Fibroblast of lung (primary cell): Measurements from ENCODE around the gene BTBD16. TPM values are rescaled to one million over a fixed set of nuclear protein-coding genes. Genes with fewer than 3 reads are reported as not detected.

Experiments used
- DNase-seq, 2 donors: peaks; one replicate each; pipeline versions ENCODE4 v3.0.0 to v3.0.0-alpha.2; 2010; ENCODE audit warnings: low read depth in 2 of 2
- H2AFZ ChIP-seq: 2 replicates; pipeline ENCODE4 v1.5.1; 2012; ENCODE audit warnings: low read length, control low read depth, inconsistent platforms
- H3K27ac ChIP-seq: 2 replicates; pipeline ENCODE4 v1.5.1; 2011; ENCODE audit warnings: low read length, control low read depth; ENCODE audit not compliant: insufficient read depth
- H3K27me3 ChIP-seq: 2 replicates; pipeline ENCODE4 v1.5.1; 2011; ENCODE audit warnings: mild to moderate bottlenecking, low read length; ENCODE audit not compliant: control insufficient read depth, insufficient read depth
- H3K36me3 ChIP-seq: 2 replicates; pipeline ENCODE4 v1.5.1; 2011; ENCODE audit warnings: low read length; ENCODE audit not compliant: control insufficient read depth, insufficient read depth
- H3K4me1 ChIP-seq: 2 replicates; pipeline ENCODE4 v1.5.1; 2011; ENCODE audit warnings: low read length; ENCODE audit not compliant: control insufficient read depth, insufficient read depth; ENCODE audit errors: extremely low read depth
- H3K4me2 ChIP-seq: 2 replicates; pipeline ENCODE4 v1.5.1; 2011; ENCODE audit warnings: low read length, control low read depth; ENCODE audit not compliant: insufficient read depth; ENCODE audit errors: extremely low read depth
- H3K4me3 ChIP-seq, 4 experiments: fragments of 200-600 bp in 1 of 4; sonication (generic) in 1 of 4; replicated peaks in 1 of 4; 2 replicates each; pipeline ENCODE4 v1.5.1; 2011 to 2016; ENCODE audit warnings: low read length in 4 of 4, low read depth in 3 of 4, mild to moderate bottlenecking in 3 of 4, control low read depth in 2 of 4, inconsistent platforms in 1 of 4, mixed read lengths in 1 of 4; ENCODE audit not compliant: insufficient read depth in 1 of 4; ENCODE audit errors: control extremely low read depth in 1 of 4
- H3K79me2 ChIP-seq: 2 replicates; pipeline ENCODE4 v1.5.1; 2012; ENCODE audit warnings: mild to moderate bottlenecking, low read length, inconsistent platforms; ENCODE audit not compliant: control insufficient read depth, insufficient read depth
- H3K9ac ChIP-seq: 2 replicates; pipeline ENCODE4 v1.5.1; 2011; ENCODE audit warnings: mild to moderate bottlenecking, low read length, control low read depth; ENCODE audit not compliant: insufficient read depth
- H3K9me3 ChIP-seq: 2 replicates; pipeline ENCODE4 v1.5.1; 2012; ENCODE audit warnings: low read depth, low read length; ENCODE audit not compliant: control insufficient read depth, insufficient read depth
- H4K20me1 ChIP-seq: 2 replicates; pipeline ENCODE4 v1.5.1; 2011; ENCODE audit warnings: low read length; ENCODE audit not compliant: control insufficient read depth, insufficient read depth; ENCODE audit errors: extremely low read depth
- CTCF ChIP-seq, 2 donors: IDR thresholded peaks in 1 of 2; conservative IDR thresholded peaks in 1 of 2; 1 replicate in 1 of 2; 2 replicates in 1 of 2; pipeline ENCODE4 v1.5.1; 2011 to 2012; ENCODE audit warnings: low read length in 2 of 2, control low read depth in 1 of 2, inconsistent platforms in 1 of 2, low read depth in 1 of 2, mild to moderate bottlenecking in 1 of 2
- EZH2 ChIP-seq: IDR thresholded peaks from 2 replicates; pipeline ENCODE4 v1.5.1; 2012; ENCODE audit warnings: low read length, control low read depth, mild to moderate bottlenecking; ENCODE audit errors: missing control alignments
- polyA plus RNA-seq, 2 donors: library from polyadenylated mRNA; depleted of rRNA in 1 of 2; stranded (reverse) in 1 of 2; unstranded in 1 of 2; fragments of >200 nt; gene quantifications; 2 replicates each; pipeline ENCODE4 v1.2.1, GENCODE V29; 2011 to 2012; ENCODE audit warnings: missing spikeins in 1 of 2
- total RNA-seq: library from RNA; depleted of rRNA; stranded (reverse); fragments of >200 nt; gene quantifications from 2 replicates; pipeline ENCODE4 v1.2.1, GENCODE V29; 2014

BTBD16 gene
- total and polyA plus RNA-seq, 2 donors (not counting 1 experiment from before 2014, with no cell fraction given): not detected

GRCh38 chr10:122254831-122255230 lies 16.3 kb upstream of the BTBD16 start:
- Histone ChIP-seq H3K9me3 (no peaks in the 10 kb centered on the region), H3K27me3 (no peaks in the 10 kb centered on the region), H3K79me2 (no peaks in the 10 kb centered on the region), H4K20me1 (no peaks in the 10 kb centered on the region), H3K4me3 (no peak overlapping the region), H3K9ac (no peak overlapping the region), H2AFZ (no peak overlapping the region), H3K36me3 (no peaks in the 10 kb centered on the region), H3K4me1 (peaks cover 2% of the 10 kb centered on the region), H3K27ac (no peak overlapping the region), H3K4me2 (no peak overlapping the region)
- TF ChIP-seq CTCF (conservative IDR thresholded peaks at IDR 0.05 in 1 of 2, IDR thresholded peaks at IDR 0.05 in 1 of 2; ENCODE audit: low read depth in 1 of 2, low read length in 2 of 2): no peak
- TF ChIP-seq EZH2: no peak
- no peak for DNase-seq

- TF ChIP-seq CTCF (conservative IDR thresholded peaks at IDR 0.05 in 1 of 2, IDR thresholded peaks at IDR 0.05 in 1 of 2; ENCODE audit: low read depth in 1 of 2, low read length in 2 of 2): no peak
- TF ChIP-seq EZH2: no peak
- H3K27ac ChIP-seq: no peak overlapping the region
- no peaks in the 10 kb centered on the region for H3K27me3 ChIP-seq
- no peak overlapping the region for H3K4me2 ChIP-seq
- H3K4me1 ChIP-seq: peaks cover 2% of the 10 kb centered on the region
- H2AFZ ChIP-seq: no peak overlapping the region
- H3K4me3 ChIP-seq: no peak overlapping the region
- H3K9ac ChIP-seq: no peak overlapping the region
- H3K36me3 ChIP-seq: no peaks in the 10 kb centered on the region
- no peaks in the 10 kb centered on the region for H3K79me2 ChIP-seq
- H4K20me1 ChIP-seq: no peaks in the 10 kb centered on the region
- DNase-seq: no peak
- H3K9me3 ChIP-seq: no peaks in the 10 kb centered on the region
These were observed 15.4 kb upstream of the BTBD16 start for GRCh38 chr10:122255509-122256301.

GRCh38 chr10:122257041-122257440 lies 14.1 kb upstream of the BTBD16 start:
- H3K9ac ChIP-seq: no peak overlapping the region
- no peak overlapping the region for H3K4me3 ChIP-seq
- no peaks in the 10 kb centered on the region for H3K9me3 ChIP-seq
- H3K4me1 ChIP-seq: peaks cover 2% of the 10 kb centered on the region
- no peak overlapping the region for H2AFZ ChIP-seq
- no peaks in the 10 kb centered on the region for H4K20me1 ChIP-seq
- H3K4me2 ChIP-seq: no peak overlapping the region
- no peaks in the 10 kb centered on the region for H3K27me3 ChIP-seq
- no peaks in the 10 kb centered on the region for H3K36me3 ChIP-seq
- no peak overlapping the region for H3K27ac ChIP-seq
- no peak for DNase-seq
- H3K79me2 ChIP-seq: no peaks in the 10 kb centered on the region
- TF ChIP-seq CTCF (conservative IDR thresholded peaks at IDR 0.05 in 1 of 2, IDR thresholded peaks at IDR 0.05 in 1 of 2; ENCODE audit: low read depth in 1 of 2, low read length in 2 of 2) (no peak), EZH2 (no peak)
